Hepatocyte (in vitro differentiated cells): Measurements from ENCODE around the gene ARL5A. TPM values are rescaled to one million over a fixed set of nuclear protein-coding genes. Genes with fewer than 3 reads are reported as not detected.

Experiments
- DNase-seq: peaks from one replicate; pipeline ENCODE4 v3.0.0-alpha.2; 2016; ENCODE audit warnings: low spot score
- H2AFZ ChIP-seq: fragments of 200-600 bp; sonication (generic); 2 replicates; pipeline ENCODE4 v1.6.0; 2016; ENCODE audit warnings: antibody characterized with exemption, mild to moderate bottlenecking
- H3K27ac ChIP-seq: fragments of 200-600 bp; sonication (generic); 2 replicates; pipeline ENCODE4 v1.5.1; 2016; ENCODE audit warnings: mild to moderate bottlenecking
- H3K27me3 ChIP-seq: fragments of 200-600 bp; sonication (generic); 2 replicates; pipeline ENCODE4 v1.6.1; 2016
- H3K36me3 ChIP-seq: fragments of 200-600 bp; sonication (generic); replicated peaks from 2 replicates; pipeline ENCODE4 v1.5.1; 2016; ENCODE audit warnings: low read depth; ENCODE audit not compliant: insufficient read depth
- H3K4me1 ChIP-seq: fragments of 200-600 bp; sonication (generic); 2 replicates; pipeline ENCODE4 v1.5.1; 2016; ENCODE audit warnings: mild to moderate bottlenecking, moderate library complexity; ENCODE audit not compliant: insufficient read depth
- H3K4me2 ChIP-seq: fragments of 200-600 bp; sonication (generic); 2 replicates; pipeline ENCODE4 v1.6.0; 2016
- H3K4me3 ChIP-seq: fragments of 200-600 bp; sonication (generic); 2 replicates; pipeline ENCODE4 v1.5.1; 2016; ENCODE audit warnings: mild to moderate bottlenecking
- H3K79me2 ChIP-seq: fragments of 200-600 bp; sonication (generic); 2 replicates; pipeline ENCODE4 v1.6.0; 2017; ENCODE audit warnings: mild to moderate bottlenecking
- H3K9me2 ChIP-seq: fragments of 200-600 bp; sonication (generic); replicated peaks from 2 replicates; pipeline ENCODE4 v1.6.0; 2017; ENCODE audit warnings: mild to moderate bottlenecking; ENCODE audit not compliant: insufficient read depth
- H3K9me3 ChIP-seq: fragments of 200-600 bp; sonication (generic); 2 replicates; pipeline ENCODE4 v1.5.1; 2016; ENCODE audit warnings: low read depth, mild to moderate bottlenecking
- H4K20me1 ChIP-seq: fragments of 200-600 bp; sonication (generic); 2 replicates; pipeline ENCODE4 v1.6.0; 2016; ENCODE audit warnings: mild to moderate bottlenecking; ENCODE audit not compliant: insufficient read depth, poor library complexity, severe bottlenecking
- CTCF ChIP-seq: fragments of 200-600 bp; sonication (generic); IDR thresholded peaks from 2 replicates; pipeline ENCODE4 v1.5.1; 2016; ENCODE audit warnings: antibody characterized with exemption, mild to moderate bottlenecking; ENCODE audit not compliant: poor library complexity
- EZH2 ChIP-seq: fragments of 200-600 bp; sonication (generic); IDR thresholded peaks from 2 replicates; pipeline ENCODE4 v1.6.1; 2016; ENCODE audit warnings: antibody characterized with exemption, mild to moderate bottlenecking, borderline replicate concordance
- EZH2phosphoT487 ChIP-seq: fragments of 200-600 bp; sonication (generic); IDR thresholded peaks from one replicate; pipeline ENCODE4 v1.6.1; 2018; ENCODE audit warnings: antibody characterized with exemption, mild to moderate bottlenecking, low read depth, moderate library complexity; ENCODE audit not compliant: unreplicated experiment, severe bottlenecking
- WGBS: methylation state at CpG from one replicate; pipeline ENCODE4 v1.1.6; 2016; ENCODE audit warnings: low lambda C conversion rate; ENCODE audit errors: missing lambda C conversion rate; 5-methylcytosine and 5-hydroxymethylcytosine counted together
- polyA plus RNA-seq: library from polyadenylated mRNA; unstranded; fragments of >200 nt; fragmentation: Nextera tagmentation; extraction: Ambion mirVana; gene quantifications from 2 replicates; pipeline ENCODE4 v1.2.1, GENCODE V29; 2016
- total RNA-seq: library from RNA; depleted of rRNA; stranded (reverse); fragments of >200 nt; gene quantifications from 2 replicates; pipeline ENCODE4 v1.2.3, GENCODE V29; 2014

ARL5A gene
- total and polyA plus RNA-seq, 2 experiments from 2014 or later: 23.2 to 68.3 TPM

DNA sequence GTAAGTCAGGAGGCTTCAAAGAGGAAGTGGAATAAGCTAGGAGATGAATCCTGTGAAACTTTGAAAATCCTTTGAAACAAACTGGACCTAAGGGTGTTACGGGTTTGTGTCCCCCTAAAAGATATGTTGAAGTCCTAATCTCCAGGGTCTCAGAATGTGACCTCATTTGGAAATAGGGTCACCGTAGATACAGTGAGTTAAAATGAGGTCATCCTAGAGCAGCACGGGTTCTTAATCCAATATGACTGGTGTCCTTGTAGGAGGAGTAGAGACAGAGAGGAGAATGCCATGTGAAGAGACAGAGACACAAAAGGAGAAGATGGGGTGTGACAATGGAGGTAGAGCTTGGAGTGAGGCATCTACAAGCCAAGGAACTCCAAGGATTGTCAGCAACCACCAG lies 67.0 kb downstream of the ARL5A start:
- no peaks in the 10 kb centered on the region for H3K27me3 ChIP-seq
- H3K4me2 ChIP-seq: no peak overlapping the region
- no peak overlapping the region for H3K4me3 ChIP-seq
- no peaks in the 10 kb centered on the region for H3K9me2 ChIP-seq
- no peak for DNase-seq
- no peak for TF ChIP-seq EZH2
- TF ChIP-seq CTCF: no peak
- no peak for TF ChIP-seq EZH2phosphoT487
- WGBS: 88% methylated on average over 3 of the region's 3 CpGs
- no peaks in the 10 kb centered on the region for H3K79me2 ChIP-seq
- no peaks in the 10 kb centered on the region for H3K9me3 ChIP-seq
- no peaks in the 10 kb centered on the region for H3K36me3 ChIP-seq
- H3K4me1 ChIP-seq: no peaks in the 10 kb centered on the region
- H3K27ac ChIP-seq: no peak overlapping the region
- no peaks in the 10 kb centered on the region for H4K20me1 ChIP-seq
- no peak overlapping the region for H2AFZ ChIP-seq

GRCh38 chr2:151760139-151760650 lies 68.0 kb downstream of the ARL5A start:
- Histone ChIP-seq H2AFZ (no peak overlapping the region), H4K20me1 (no peaks in the 10 kb centered on the region), H3K4me3 (no peak overlapping the region), H3K9me2 (no peaks in the 10 kb centered on the region), H3K27me3 (no peaks in the 10 kb centered on the region), H3K9me3 (no peaks in the 10 kb centered on the region), H3K79me2 (no peaks in the 10 kb centered on the region), H3K36me3 (no peaks in the 10 kb centered on the region), H3K27ac (no peak overlapping the region), H3K4me2 (no peak overlapping the region), H3K4me1 (no peaks in the 10 kb centered on the region)
- peak; percentile 15 for DNase-seq
- WGBS: 74% methylated on average over 11 of the region's 11 CpGs
- no peak for TF ChIP-seq EZH2
- no peak for TF ChIP-seq CTCF
- no peak for TF ChIP-seq EZH2phosphoT487

- no peak for TF ChIP-seq CTCF
- TF ChIP-seq EZH2phosphoT487: no peak
- TF ChIP-seq EZH2: no peak
- Histone ChIP-seq H3K9me2 (no peaks in the 10 kb centered on the region), H4K20me1 (no peaks in the 10 kb centered on the region), H3K27me3 (no peaks in the 10 kb centered on the region), H3K9me3 (no peaks in the 10 kb centered on the region), H2AFZ (no peak overlapping the region), H3K4me1 (no peaks in the 10 kb centered on the region), H3K4me2 (no peak overlapping the region), H3K27ac (no peak overlapping the region), H3K36me3 (no peaks in the 10 kb centered on the region), H3K4me3 (no peak overlapping the region), H3K79me2 (no peaks in the 10 kb centered on the region)
- no peak for DNase-seq
- 88% methylated on average over 3 of the region's 3 CpGs for WGBS
Measured at GRCh38 chr2:151758744-151759143, 69.5 kb downstream of the ARL5A start.

GRCh38 chr2:151757861-151758260 lies 70.4 kb downstream of the ARL5A start:
- H3K4me3 ChIP-seq: no peak overlapping the region
- no peaks in the 10 kb centered on the region for H3K4me1 ChIP-seq
- no peak for DNase-seq
- H3K4me2 ChIP-seq: no peak overlapping the region
- no peak overlapping the region for H3K27ac ChIP-seq
- no peak overlapping the region for H2AFZ ChIP-seq
- no peaks in the 10 kb centered on the region for H3K36me3 ChIP-seq
- H3K9me2 ChIP-seq: no peaks in the 10 kb centered on the region
- no peaks in the 10 kb centered on the region for H3K79me2 ChIP-seq
- no peak for TF ChIP-seq EZH2
- no peak for TF ChIP-seq EZH2phosphoT487
- TF ChIP-seq CTCF: no peak
- H4K20me1 ChIP-seq: no peaks in the 10 kb centered on the region
- WGBS: 41% methylated on average over 1 of the region's 1 CpG
- no peaks in the 10 kb centered on the region for H3K9me3 ChIP-seq
- H3K27me3 ChIP-seq: no peaks in the 10 kb centered on the region
